Activated CD4-positive, CD25-positive, alpha-beta regulatory T cell (primary cell): Measurements from ENCODE around the gene CCDC124.

Experiments
- DNase-seq, 4 experiments: peaks; one replicate each; lab custom pipeline; 2025; lab: John Stamatoyannopoulos, UW

The CCDC124 gene

GRCh38 chr19:17953869-17954268 lies 21.1 kb downstream of the CCDC124 start:
- no peak for DNase-seq

DNA sequence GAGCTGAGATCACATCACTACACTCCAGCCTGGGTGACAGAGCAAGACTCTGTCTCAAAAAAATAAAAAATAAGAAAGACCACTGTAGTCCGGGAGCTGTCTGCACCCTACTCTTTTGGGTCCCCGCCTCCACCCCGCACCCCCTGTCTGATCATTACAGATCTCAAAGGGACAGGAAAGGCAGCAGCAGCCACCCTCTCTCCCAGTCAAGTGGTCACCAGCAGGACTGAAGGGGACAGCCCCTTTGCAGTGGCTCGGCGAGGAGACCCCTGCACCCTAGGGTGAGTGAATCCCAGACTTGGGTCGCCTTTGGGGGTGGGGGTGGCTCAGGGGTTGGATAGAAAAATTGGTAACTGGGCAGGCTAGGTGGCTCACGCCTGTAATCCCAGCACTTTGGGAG lies 21.6 kb downstream of the CCDC124 start:
- DNase-seq, result no peak

DNA sequence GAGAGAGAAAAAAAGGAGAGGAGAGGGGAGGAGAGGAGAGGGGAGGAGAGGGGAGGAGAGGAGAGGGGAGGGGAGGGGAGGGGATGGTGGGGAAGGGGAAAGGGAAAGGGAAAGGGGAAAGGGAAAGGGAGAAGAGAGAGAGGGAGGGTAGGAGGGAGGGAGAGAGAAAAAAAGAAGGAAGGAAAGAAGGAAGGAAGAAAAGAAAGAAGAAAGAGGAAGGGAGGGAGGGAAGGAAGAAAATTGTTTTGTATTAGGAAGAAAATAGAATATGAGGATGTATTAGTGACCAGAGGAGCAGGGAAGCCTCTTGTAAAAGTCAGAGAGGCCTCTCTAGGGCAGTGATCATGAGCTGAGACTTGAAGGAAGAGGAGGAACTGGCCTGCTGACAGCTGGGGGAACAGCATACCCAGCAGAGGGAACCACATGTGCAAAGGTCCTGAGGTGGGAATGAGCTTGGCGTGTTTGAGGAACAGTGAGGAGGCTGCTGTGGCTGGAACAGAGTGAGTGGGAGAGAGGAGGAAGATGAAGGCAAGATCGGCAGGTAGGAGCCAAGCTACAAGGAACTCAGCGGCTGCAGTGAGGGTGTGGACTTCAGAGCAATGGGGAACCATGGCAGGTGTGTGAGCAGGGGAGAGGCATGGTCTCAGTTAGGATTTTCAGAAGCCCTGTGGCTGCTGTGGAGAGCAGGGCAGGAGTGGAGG lies 24.5 kb downstream of the CCDC124 start:
- no peak for DNase-seq

DNA sequence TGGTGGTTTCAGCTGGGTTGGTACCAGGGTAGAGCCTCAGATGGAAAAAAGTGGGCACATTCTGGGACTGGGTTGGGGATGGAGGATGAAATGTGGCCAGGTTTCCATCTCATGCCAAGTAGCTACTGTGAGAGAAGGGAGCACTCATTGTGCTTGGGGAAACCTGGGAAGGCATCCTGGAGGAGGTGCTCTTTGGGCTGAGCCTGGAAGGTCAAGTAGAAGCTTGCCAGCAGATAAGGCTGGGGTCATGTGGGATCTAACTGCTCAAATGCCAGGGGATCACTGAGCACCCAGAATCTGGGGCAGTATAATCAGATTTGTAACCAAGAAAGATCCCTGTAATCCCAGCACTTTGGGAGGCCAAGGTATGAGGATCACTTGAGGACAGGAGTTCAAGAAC lies 25.1 kb downstream of the CCDC124 start:
- DNase-seq, result no peak

GRCh38 chr19:17963936-17964691 lies 31.3 kb downstream of the CCDC124 start:
- DNase-seq, result no peak

- DNase-seq, result no peak
Measured at GRCh38 chr19:17965370-17966128, 32.7 kb downstream of the CCDC124 start.

- DNase-seq, result no peak
Measured at GRCh38 chr19:17966129-17966483, 33.3 kb downstream of the CCDC124 start.

DNA sequence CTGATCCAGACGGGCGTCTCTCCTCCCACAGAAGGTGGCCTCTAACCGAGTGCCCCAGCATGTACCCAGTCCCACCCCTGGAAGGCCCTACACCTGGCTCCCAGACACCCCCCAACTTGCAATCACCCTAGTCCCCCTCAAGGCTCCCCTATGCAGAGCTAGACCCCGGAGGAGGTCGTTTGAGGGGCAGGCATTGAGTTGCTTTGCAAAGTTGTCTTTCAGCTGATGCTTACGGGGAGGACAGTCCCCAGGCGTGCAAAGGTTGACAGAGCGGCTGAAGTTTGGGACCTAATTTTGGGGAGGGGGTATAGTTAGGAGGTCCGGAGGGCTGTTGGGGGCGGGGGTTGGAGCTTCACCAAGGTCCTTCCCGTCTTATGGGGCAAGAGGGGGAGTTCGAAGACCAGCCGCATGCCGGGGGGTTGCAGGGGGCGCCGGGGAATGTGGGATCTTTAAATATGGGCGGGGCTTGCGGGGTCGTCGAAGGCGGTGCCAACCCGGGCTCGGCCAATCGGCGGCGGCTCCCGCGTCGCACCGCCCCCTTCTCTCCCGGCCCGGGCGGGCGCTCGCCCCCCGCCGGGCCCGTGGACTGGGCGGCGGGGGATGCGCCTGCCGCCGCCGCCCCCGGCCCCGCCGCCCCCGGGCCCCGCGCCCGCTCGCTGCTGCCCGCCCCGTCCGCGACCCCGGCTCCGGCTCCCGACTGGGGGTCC lies 33.9 kb downstream of the CCDC124 start, which contains the start of gene KCNN1:
KCNN1 (plus strand) TSS at position 558 of the 707 bp plus-strand sequence. CDS start 6,782 bp downstream, outside the sequence.
- DNase-seq, result no peak

DNA sequence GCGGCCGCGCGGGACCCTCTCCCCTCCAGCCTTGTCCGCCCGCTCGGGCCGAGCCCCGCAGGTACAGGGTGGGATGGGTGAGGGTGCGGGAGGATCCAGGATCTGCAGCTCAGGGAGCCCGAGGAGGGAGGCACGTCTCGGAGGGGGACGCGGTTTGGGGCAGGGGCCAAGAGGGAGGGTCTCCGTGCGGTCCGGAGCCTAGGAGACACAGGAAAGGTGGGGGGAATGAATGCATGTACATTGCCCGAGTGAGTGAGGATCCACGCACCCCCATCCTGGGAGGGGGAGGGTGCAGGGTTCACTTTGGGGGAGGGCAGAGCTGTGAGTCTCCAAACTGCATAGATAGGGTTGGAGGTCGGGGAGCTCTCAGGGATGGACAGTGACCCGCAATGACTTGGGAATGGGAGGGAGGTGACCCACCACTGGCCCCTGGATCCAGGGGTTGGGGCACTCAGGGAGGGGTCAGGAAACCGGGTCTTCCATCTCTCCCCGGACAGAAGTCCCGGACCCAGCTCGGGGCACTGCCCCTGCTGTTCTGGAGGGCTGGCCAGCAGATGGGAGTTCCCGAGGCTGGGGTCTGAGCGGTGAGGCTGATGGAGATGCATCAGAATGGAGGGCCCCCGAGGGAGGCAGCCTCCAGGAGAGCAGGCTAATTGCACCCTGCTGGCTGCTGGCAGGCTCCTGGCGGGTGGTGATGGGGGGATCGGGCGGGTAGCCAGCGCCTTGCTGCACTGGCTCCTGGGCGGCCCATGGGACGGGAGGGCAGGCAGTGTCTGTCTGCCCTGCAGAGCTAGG lies 34.6 kb downstream of the CCDC124 start:
- no peak for DNase-seq

- DNase-seq, result no peak
Measured at GRCh38 chr19:17968362-17968761, 35.5 kb downstream of the CCDC124 start.

- no peak for DNase-seq
Measured at GRCh38 chr19:17969096-17969792, 36.4 kb downstream of the CCDC124 start.

- DNase-seq, result no peak
Measured at GRCh38 chr19:17972230-17972629, 39.4 kb downstream of the CCDC124 start.

DNA sequence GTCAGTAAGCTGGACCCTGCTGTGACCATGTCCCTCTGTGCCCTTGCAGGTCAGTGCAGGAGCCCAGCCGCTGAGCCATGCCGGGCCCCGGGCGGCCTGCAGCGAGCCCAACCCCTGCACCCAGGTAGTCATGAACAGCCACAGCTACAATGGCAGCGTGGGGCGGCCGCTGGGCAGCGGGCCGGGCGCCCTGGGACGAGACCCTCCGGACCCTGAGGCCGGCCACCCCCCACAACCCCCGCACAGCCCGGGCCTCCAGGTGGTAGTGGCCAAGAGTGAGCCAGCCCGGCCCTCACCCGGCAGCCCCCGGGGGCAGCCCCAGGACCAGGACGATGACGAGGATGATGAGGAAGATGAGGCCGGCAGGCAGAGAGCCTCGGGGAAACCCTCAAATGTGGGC lies 40.9 kb downstream of the CCDC124 start:
- no peak for DNase-seq

DNA sequence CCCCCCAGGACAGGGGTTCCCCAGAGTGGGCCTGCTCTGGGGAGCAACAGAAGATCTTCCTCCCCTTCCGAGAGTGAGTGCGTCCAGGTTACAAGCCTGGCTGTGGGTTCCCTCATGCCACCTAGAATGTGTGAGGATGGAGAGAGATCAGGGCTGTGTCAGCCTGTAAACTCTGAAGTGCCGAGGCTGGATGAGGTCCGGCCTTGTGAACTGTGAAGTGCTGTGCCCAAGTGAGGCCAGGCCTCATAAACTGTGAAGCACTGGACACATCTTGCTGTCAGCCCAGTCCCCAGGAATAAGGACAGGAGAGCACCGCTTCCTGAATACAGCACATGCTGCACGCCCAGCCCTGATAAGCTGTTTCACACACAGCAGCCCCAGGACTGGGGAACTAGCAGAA lies 41.7 kb downstream of the CCDC124 start:
- DNase-seq, result no peak

- no peak for DNase-seq
Measured at GRCh38 chr19:17975032-17975431, 42.2 kb downstream of the CCDC124 start.

DNA sequence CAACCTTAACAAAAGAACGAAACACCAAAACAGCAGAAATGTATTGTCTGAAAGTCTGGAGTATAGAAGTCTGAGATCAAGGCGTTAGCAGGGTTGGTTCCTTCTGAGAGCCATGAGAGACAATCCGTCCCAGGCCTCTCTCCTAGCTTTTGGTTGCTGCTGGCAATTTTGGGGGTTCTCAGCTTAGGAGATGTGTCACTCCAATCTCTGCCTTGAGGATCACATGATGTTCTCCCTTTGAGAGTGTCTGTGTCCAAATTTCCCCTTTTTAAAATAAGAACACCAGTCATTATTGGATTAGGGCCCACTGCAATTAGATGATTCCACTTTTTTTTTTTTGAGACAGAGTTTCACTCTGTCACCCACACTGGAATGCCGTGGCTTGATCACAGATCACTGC lies 44.2 kb downstream of the CCDC124 start:
- DNase-seq, result no peak

DNA sequence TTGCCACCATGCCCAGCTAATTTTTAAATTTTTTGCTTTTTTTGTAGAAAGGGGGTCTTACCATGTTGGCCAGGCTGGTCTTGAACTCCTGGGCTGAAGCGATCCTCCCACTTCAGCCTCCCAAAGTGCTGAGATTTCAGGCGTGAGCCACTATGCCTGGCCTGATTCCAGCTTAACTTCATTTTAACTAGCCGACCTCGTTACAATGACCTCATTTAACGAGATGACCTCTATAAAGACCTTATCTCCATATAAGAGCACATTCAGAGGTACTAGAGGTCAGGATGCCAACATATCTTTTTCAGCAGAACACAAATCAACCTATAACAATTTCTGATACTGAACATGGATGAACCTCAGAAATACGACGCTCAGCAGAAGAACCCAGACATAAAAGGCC lies 44.7 kb downstream of the CCDC124 start:
- no peak for DNase-seq

DNA sequence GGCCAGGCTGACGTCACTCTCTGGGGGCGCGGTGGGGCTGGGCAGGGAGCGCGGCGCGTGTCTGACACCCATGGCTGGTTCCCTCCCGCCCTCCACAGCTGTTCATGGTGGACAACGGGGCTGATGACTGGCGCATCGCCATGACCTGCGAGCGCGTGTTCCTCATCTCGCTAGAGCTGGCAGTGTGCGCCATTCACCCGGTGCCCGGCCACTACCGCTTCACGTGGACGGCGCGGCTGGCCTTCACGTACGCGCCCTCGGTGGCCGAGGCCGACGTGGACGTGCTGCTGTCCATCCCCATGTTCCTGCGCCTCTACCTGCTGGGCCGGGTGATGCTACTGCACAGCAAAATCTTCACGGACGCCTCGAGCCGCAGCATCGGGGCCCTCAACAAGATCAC lies 48.8 kb downstream of the CCDC124 start:
- no peak for DNase-seq

DNA sequence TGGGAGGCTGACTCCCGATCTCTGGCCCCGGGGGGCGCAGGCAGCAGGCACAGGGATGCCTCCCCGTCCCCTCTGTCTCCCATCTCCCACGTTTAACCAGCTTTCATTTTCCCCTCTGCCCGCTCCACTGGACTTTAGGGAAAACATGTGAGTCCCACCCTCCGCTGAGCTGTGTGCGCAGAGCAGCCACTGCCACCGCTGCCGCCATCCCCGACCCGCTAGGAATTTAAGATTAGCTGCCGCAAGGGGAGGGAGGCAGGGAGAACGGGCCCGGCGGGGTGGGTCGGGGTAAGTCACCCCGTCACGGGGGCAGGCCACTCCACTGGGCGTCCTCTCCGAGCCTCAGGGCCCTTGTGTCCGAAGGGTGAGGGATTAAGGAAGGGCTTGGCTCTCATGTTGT lies 49.6 kb downstream of the CCDC124 start:
- DNase-seq, result no peak

GRCh38 chr19:17985037-17985818 lies 52.4 kb downstream of the CCDC124 start:
- DNase-seq, result no peak
